Measurements from ENCODE around the gene CA10. TPM values are rescaled to one million over a fixed set of nuclear protein-coding genes. Genes with fewer than 3 reads are reported as not detected.

CA10 gene
- total RNA-seq, 4 donors from 2014 or later = not detected

GRCh38 chr17:51850201-51850600 lies 308.3 kb downstream of the CA10 start:
- ATAC-seq (ENCODE audit: low FRiP score) (no peak), DNase-seq (ENCODE audit: low spot score) (no peak)
- no peak for TF ChIP-seq CTCF (IDR thresholded peaks at IDR 0.05)

- TF ChIP-seq CTCF (IDR thresholded peaks at IDR 0.05) = no peak
- DNase-seq (ENCODE audit: low spot score) = no peak
- no peak for ATAC-seq (ENCODE audit: low FRiP score)
Measured at GRCh38 chr17:51848451-51848850, 310.1 kb downstream of the CA10 start.

- TF ChIP-seq CTCF (IDR thresholded peaks at IDR 0.05) = no peak
- DNase-seq (ENCODE audit: low spot score) = no peak
- no peak for ATAC-seq (ENCODE audit: low FRiP score)
Measured at GRCh38 chr17:51846566-51846965, 311.9 kb downstream of the CA10 start.

GRCh38 chr17:51845776-51846175 lies 312.7 kb downstream of the CA10 start:
- no peak for DNase-seq (ENCODE audit: low spot score)
- TF ChIP-seq CTCF (IDR thresholded peaks at IDR 0.05) = no peak
- ATAC-seq (ENCODE audit: low FRiP score) = no peak

- no peak for ATAC-seq (ENCODE audit: low FRiP score)
- no peak for TF ChIP-seq CTCF (IDR thresholded peaks at IDR 0.05)
- DNase-seq (ENCODE audit: low spot score) = no peak
Measured at GRCh38 chr17:51842763-51843162, 315.8 kb downstream of the CA10 start.

- no peak for TF ChIP-seq CTCF (IDR thresholded peaks at IDR 0.05)
- ATAC-seq (ENCODE audit: low FRiP score) = no peak
Measured at GRCh38 chr17:51841669-51842068, 316.8 kb downstream of the CA10 start.

GRCh38 chr17:51840688-51841087 lies 317.8 kb downstream of the CA10 start:
- no peak for TF ChIP-seq CTCF (IDR thresholded peaks at IDR 0.05)
- ATAC-seq (ENCODE audit: low FRiP score) (no peak), DNase-seq (ENCODE audit: low spot score) (no peak)

More at GRCh38 chr17:51841669-51842068, 316.8 kb downstream of the CA10 start:
- no peak for DNase-seq (ENCODE audit: low spot score)
